Measurements from ENCODE around the gene CHRND. TPM values are rescaled to one million over a fixed set of nuclear protein-coding genes. Genes with fewer than 3 reads are reported as not detected.

Gene CHRND
- total and polyA plus RNA-seq, 12 donors = 0.07 to 0.39 (median 0.14) TPM; not detected in 7

DNA sequence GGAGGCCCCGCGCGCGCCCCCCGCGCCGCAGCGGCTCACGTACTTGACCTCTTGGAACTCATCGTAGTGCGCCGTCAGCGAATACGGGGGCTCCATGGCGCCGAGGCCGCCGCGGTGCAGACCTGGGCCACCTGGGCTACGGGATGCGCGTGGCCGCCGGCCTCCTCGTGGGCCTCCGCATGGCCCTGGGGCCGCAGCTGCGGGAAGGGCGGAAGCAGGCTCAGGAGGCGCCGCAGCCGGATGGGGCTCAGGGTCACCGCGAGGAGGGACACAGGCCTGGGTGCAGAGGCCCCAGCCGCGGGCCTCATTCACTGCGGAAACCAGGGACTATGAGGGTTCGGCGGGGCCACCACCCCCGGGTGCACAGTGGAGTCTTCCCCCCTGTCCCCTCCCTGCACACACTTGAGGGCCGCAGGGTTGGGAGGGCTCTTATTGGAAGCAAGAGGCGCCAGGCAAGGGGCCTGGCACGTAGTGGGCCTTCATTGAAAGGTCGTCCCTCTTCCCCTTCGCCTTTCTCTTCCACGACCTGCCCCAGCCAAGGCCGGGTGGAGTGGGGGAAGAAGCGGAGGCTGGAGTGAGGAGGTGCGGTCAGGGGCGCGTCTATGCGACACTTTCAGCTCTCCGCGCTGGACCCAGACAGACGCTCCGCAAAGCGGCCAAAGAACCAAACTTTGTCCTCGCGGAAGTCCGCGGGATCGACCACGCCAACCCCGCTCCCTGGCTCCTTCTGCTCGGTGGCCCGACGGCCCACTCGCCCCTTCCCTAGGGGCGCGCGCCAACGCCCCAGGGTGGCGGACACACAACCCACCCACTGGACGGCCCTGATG, 39.2 kb upstream of the CHRND start:
- 11 to 19% (median 13%) methylated on average over 15 to 74 of the region's 74 CpGs; no CpG with 5 or more reads in 1 of the 4 donors for WGBS, 4 donors
- Histone ChIP-seq H3K4me1 (replicated peaks in 1 of 2) (peaks cover 0 to 7% of the 10 kb centered on the region in 2 donors), H3K4me3 (peak overlapping the region in 1 of 4 donors; percentile 29), H3K9me3 (replicated peaks in 1 of 3) (no peaks in the 10 kb centered on the region), H3K27ac (no peak overlapping the region), H3K36me3 (replicated peaks in 1 of 2) (no peaks in the 10 kb centered on the region), H3K27me3 (peaks cover 48% of the 10 kb centered on the region)
- peak in 1 of 7 donors; percentile 7 for DNase-seq
- no peak for TF ChIP-seq POLR2A (IDR thresholded peaks at IDR 0.05)
- intact Hi-C loops (cut with DNase I) = no loop called here

GRCh38 chr2:232487385-232488096, 38.4 kb upstream of the CHRND start, which contains the start of gene ECEL1:
Gene ECEL1, minus strand, starts transcription at chr2:232487834. Its CDS starts 1,181 bp downstream, at chr2:232486653.
- TF ChIP-seq POLR2A (IDR thresholded peaks at IDR 0.05) (no peak), CTCF (IDR thresholded peaks at IDR 0.05) (no peak)
- intact Hi-C loops (cut with DNase I) = no loop called here
- DNase-seq = peak in 1 of 7 donors; percentile 8
- Histone ChIP-seq H3K4me1 (replicated peaks in 1 of 2) (peaks cover 0 to 7% of the 10 kb centered on the region in 2 donors), H3K36me3 (replicated peaks in 1 of 2) (no peaks in the 10 kb centered on the region), H3K9me3 (replicated peaks in 1 of 3) (no peaks in the 10 kb centered on the region), H3K27ac (no peak within 1 kb of the TSS), H3K4me3 (peak within 1 kb of the TSS in 1 of 4 donors; percentile 29), H3K27me3 (peaks cover 48% of the 10 kb centered on the region)
- 4 to 8% (median 4%) methylated on average over 11 to 98 of the region's 102 CpGs for WGBS, 4 donors

GRCh38 chr2:232488097-232488711, 37.8 kb upstream of the CHRND start:
- DNase-seq = no peak
- 69 to 82% (median 73%) methylated on average over 5 to 16 of the region's 16 CpGs for WGBS, 4 donors
- TF ChIP-seq CTCF (IDR thresholded peaks at IDR 0.05) (no peak), POLR2A (IDR thresholded peaks at IDR 0.05) (no peak)
- Histone ChIP-seq H3K4me1 (replicated peaks in 1 of 2) (peaks cover 0 to 7% of the 10 kb centered on the region in 2 donors), H3K27me3 (peaks cover 48% of the 10 kb centered on the region), H3K36me3 (replicated peaks in 1 of 2) (no peaks in the 10 kb centered on the region), H3K4me3 (no peak overlapping the region), H3K9me3 (replicated peaks in 1 of 3) (no peaks in the 10 kb centered on the region), H3K27ac (no peak overlapping the region)
- intact Hi-C loops (cut with DNase I) = no loop called here

- TF ChIP-seq CTCF (IDR thresholded peaks at IDR 0.05) = no peak
- no peak for TF ChIP-seq POLR2A (IDR thresholded peaks at IDR 0.05)
- Histone ChIP-seq H3K27ac (no peak overlapping the region), H3K4me3 (no peak overlapping the region), H3K27me3 (peaks cover 45% of the 10 kb centered on the region), H3K9me3 (replicated peaks in 1 of 3) (no peaks in the 10 kb centered on the region), H3K4me1 (replicated peaks in 1 of 2) (peaks cover 0 to 7% of the 10 kb centered on the region in 2 donors), H3K36me3 (replicated peaks in 1 of 2) (no peaks in the 10 kb centered on the region)
- 85 to 91% (median 87%) methylated on average over 4 to 5 of the region's 5 CpGs for WGBS, 4 donors
- peak in 1 of 7 donors; percentile 2 for DNase-seq
- intact Hi-C loops (cut with DNase I) = no loop called here
Measured at GRCh38 chr2:232488721-232489300, 37.1 kb upstream of the CHRND start.
